GM10248 (cell line): Measurements from ENCODE around the gene EPAS1.

ENCODE experiments used
- CTCF ChIA-PET: fragments of 300-600 bp; sonication (Branson Sonifier 250); formaldehyde crosslinking; extraction: SDS; loops from one replicate; lab custom pipeline; 2021; ENCODE audit warnings: antibody characterized with exemption; lab: Yijun Ruan, JAX
- POLR2A ChIA-PET: fragments of 350-650 bp; sonication (Branson Sonifier 250); formaldehyde crosslinking; extraction: SDS; loops from one replicate; lab custom pipeline; 2020; ENCODE audit warnings: antibody characterized with exemption; lab: Yijun Ruan, JAX
- DNase-seq: peaks from one replicate; pipeline ENCODE4 v3.0.0; 2012; ENCODE audit errors: extremely low spot score
- CTCF ChIP-seq: IDR thresholded peaks from 2 replicates; pipeline ENCODE4 v1.5.1; 2012; ENCODE audit warnings: mild to moderate bottlenecking, low read depth; ENCODE audit errors: extremely low read depth, missing control alignments, control extremely low read depth

EPAS1 gene

DNA sequence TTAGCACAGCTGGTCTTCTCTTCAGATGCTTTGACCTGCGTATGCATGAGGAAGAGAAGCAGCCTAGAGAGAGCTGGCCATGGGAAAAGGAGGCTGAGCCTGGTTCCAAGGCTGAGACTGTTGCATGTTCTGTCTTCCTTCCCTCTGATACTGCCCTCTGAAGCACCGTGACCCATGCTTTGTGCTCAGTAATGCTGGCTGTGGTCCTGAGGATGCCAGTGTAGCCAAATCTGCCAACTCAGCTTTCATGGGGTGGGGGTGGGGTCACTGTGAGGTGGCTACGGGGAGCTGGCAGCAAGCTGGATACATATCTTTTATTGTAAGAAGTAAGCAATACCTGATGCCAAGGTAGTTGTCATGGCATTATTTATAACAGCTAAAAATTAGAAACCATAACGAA, 41.5 kb downstream of the EPAS1 start:
- ChIA-PET CTCF (interaction anchor here (0.9 to 1.7 kb wide), 6 partner anchors 9 to 276 kb away, joined by 3 to 6 read pairs (median 4); no protein-coding TSS in a partner anchor), POLR2A (no interaction called here)
- no peak for DNase-seq
- TF ChIP-seq CTCF, result no peak

- DNase-seq, result no peak
- POLR2A ChIA-PET, result no interaction called here
- TF ChIP-seq CTCF, result no peak
- CTCF ChIA-PET, result interaction anchor here (0.9 to 1.7 kb wide), 6 partner anchors 9 to 276 kb away, joined by 3 to 6 read pairs (median 4); no protein-coding TSS in a partner anchor
These were observed 42.0 kb downstream of the EPAS1 start for GRCh38 chr2:46339200-46339599.

DNA sequence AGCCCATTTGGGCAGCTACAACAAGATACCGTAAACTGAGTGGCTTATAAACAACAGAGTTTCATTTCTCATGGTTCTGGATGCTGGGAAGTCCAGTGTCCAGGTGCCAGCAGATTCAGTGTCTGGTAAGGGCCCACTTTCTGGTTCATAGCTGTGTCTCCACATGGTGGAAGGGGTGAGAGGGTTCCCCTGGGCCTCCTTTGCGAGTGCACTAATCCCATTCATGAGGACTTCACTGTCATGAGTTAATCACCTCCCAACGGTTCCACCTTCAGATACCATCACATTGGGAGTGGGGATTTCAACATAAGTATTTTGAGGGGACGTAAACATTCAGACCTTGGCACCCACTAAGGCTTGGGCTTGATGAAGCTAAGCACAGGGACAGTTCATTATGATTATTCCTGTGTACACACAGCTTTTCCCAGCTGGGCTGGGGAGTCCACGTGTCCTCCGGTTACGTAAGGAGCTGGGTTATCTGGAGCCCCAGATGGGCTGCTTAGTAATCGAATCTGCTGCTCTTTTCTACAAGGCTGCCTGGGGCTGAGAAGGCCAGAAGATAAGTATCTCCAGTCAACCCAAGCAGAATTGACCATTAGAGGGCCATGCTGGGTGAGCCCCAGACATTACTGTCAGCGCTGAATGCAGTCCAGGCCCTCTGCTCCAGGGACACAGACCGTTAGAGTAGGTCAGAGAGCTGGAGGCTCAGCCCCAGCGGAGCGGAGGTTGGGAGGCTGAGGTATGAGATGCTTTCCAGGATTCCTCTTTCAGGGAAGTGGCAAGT, 42.7 kb downstream of the EPAS1 start:
- ChIA-PET POLR2A (no interaction called here), CTCF (interaction anchor here (0.9 to 2.7 kb wide), 8 partner anchors 10 to 277 kb away, joined by 3 to 11 read pairs (median 4); no protein-coding TSS in a partner anchor)
- TF ChIP-seq CTCF, result no peak
- no peak for DNase-seq

- CTCF ChIA-PET, result interaction anchor here (1.5 to 2.7 kb wide), 2 partner anchors 16 to 22 kb away, joined by 3 to 11 read pairs; no protein-coding TSS in a partner anchor
These were observed 43.7 kb downstream of the EPAS1 start for GRCh38 chr2:46340740-46341420.

GRCh38 chr2:46342566-46343315, 45.5 kb downstream of the EPAS1 start:
- ChIA-PET POLR2A (no interaction called here), CTCF (interaction anchor here (0.9 to 2.7 kb wide), 3 partner anchors 23 to 349 kb away, joined by 3 to 11 read pairs (median 3); no protein-coding TSS in a partner anchor)
- DNase-seq, result no peak
- TF ChIP-seq CTCF, result no peak

More at GRCh38 chr2:46340740-46341420, 43.7 kb downstream of the EPAS1 start:
- TF ChIP-seq CTCF, result no peak
- POLR2A ChIA-PET, result no interaction called here
- no peak for DNase-seq

DNA sequence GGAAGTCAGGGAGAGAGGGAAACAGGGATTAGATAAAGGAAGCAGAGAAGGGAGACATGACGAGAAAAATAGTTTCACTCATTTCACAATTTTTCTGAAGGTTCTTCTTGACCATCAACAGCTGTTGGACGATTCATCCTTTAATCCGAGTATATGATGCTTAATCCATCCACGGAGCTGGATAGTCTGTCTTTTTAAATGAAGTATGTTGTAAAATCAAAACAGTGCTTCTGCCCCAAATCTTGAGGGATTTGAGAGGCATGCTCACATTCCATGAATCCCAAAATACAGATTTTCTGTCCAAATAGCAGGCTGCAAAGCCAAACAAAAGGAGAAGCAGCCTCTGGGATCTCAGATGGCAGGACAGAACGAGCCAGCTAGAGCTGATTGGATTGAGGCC, 47.5 kb downstream of the EPAS1 start:
- POLR2A ChIA-PET, result no interaction called here
- CTCF ChIA-PET, result interaction anchor here (1.7 kb wide), 1 partner anchor 351 kb away, joined by 3 read pairs; no protein-coding TSS in a partner anchor
- no peak for DNase-seq
- no peak for TF ChIP-seq CTCF
